GM12878 (cell line): ENCODE measurements around the gene OOSP3.

Experiments used
- BRCA1 ChIP-seq: IDR thresholded peaks from 2 replicates; pipeline ENCODE4 v1.6.1; 2011; ENCODE audit warnings: low read depth, low read length, improper control_type of control experiment
- CBX3 ChIP-seq: fragments of 200-600 bp; sonication (generic); IDR thresholded peaks from 2 replicates; pipeline ENCODE4 v1.6.1; 2016; ENCODE audit warnings: low read depth, borderline replicate concordance
- MTA3 ChIP-seq: IDR thresholded peaks from 2 replicates; pipeline ENCODE4 v1.6.1; 2012; ENCODE audit warnings: low read length, inconsistent platforms, borderline replicate concordance
- MXI1 ChIP-seq: fragments of 150-350 bp; IDR thresholded peaks from 2 replicates; pipeline ENCODE4 v1.6.1; 2011; ENCODE audit warnings: low read depth, mild to moderate bottlenecking, inconsistent platforms, low read length, improper control_type of control experiment
- POLR2A ChIP-seq: IDR thresholded peaks from 2 replicates; pipeline ENCODE4 v1.6.1; 2011; ENCODE audit warnings: low read depth, mild to moderate bottlenecking, low read length
- POLR2AphosphoS5 ChIP-seq: IDR thresholded peaks from 2 replicates; pipeline ENCODE4 v1.6.1; 2011; ENCODE audit warnings: mild to moderate bottlenecking, low read length, inconsistent platforms
- SPI1 ChIP-seq: IDR thresholded peaks from 2 replicates; pipeline ENCODE4 v1.6.1; 2011; ENCODE audit warnings: low read depth, mild to moderate bottlenecking, low read length, moderate library complexity, borderline replicate concordance; ENCODE audit not compliant: insufficient read depth
- TAF1 ChIP-seq: IDR thresholded peaks from 2 replicates; pipeline ENCODE4 v1.6.1; 2011; ENCODE audit warnings: mild to moderate bottlenecking, low read depth, low read length, borderline replicate concordance
- ZSCAN29 ChIP-seq: fragments of 450-650 bp; IDR thresholded peaks from 2 replicates; pipeline ENCODE4 v1.6.1; 2017; ENCODE audit warnings: mild to moderate bottlenecking, moderate library complexity
- TF ChIP-seq, protein P1 (sequence below): IDR thresholded peaks from 2 replicates; pipeline ENCODE4 v1.6.1; 2012; ENCODE audit warnings: low read depth, low read length, improper control_type of control experiment
- TF ChIP-seq, protein P2 (sequence below): IDR thresholded peaks from 2 replicates; pipeline ENCODE4 v1.6.1; 2011; ENCODE audit warnings: borderline replicate concordance, low read depth, mild to moderate bottlenecking, moderate library complexity, mixed read lengths, low read length; ENCODE audit not compliant: insufficient read depth; ENCODE audit errors: extremely low read length
- TF ChIP-seq, protein P3 (sequence below), 3 experiments: IDR thresholded peaks in 2 of 3; conservative IDR thresholded peaks in 1 of 3; 2 replicates each; pipeline ENCODE4 v1.5.1; 2011; ENCODE audit warnings: low read depth in 3 of 3, low read length in 3 of 3, mild to moderate bottlenecking in 3 of 3, control low read depth in 2 of 3, moderate library complexity in 2 of 3, inconsistent platforms in 1 of 3, mixed read lengths in 1 of 3; ENCODE audit not compliant: control insufficient read depth in 2 of 3, insufficient read depth in 1 of 3; ENCODE audit errors: extremely low read depth in 1 of 3

DNA sequence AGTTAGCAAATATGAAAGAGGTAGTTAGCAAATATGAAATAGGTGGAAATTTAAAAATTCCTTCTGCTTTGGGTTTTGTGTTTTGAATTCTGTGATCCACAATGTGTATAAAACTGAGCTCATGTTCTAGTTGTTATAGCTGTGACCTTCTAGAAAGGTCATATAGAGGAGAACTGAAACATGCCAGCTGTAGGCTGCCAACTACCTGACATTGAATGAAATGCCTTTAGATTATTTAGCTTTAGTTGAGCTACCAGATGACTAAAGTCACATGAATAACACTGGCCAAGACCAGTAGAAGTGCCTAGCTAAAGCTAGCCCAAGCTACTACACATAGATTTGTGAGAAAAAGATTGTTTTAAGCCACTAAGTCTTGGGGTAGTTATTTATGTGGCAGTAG is 6.5 kb upstream of the OOSP3 start:
- TF ChIP-seq ZSCAN29: no peak
- TF ChIP-seq, protein P1, sequence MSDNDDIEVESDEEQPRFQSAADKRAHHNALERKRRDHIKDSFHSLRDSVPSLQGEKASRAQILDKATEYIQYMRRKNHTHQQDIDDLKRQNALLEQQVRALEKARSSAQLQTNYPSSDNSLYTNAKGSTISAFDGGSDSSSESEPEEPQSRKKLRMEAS: no peak
- TF ChIP-seq TAF1: no peak
- TF ChIP-seq CBX3: no peak
- no peak for TF ChIP-seq POLR2A
- TF ChIP-seq, protein P2, sequence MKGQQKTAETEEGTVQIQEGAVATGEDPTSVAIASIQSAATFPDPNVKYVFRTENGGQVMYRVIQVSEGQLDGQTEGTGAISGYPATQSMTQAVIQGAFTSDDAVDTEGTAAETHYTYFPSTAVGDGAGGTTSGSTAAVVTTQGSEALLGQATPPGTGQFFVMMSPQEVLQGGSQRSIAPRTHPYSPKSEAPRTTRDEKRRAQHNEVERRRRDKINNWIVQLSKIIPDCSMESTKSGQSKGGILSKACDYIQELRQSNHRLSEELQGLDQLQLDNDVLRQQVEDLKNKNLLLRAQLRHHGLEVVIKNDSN: no peak
- TF ChIP-seq, protein P3, sequence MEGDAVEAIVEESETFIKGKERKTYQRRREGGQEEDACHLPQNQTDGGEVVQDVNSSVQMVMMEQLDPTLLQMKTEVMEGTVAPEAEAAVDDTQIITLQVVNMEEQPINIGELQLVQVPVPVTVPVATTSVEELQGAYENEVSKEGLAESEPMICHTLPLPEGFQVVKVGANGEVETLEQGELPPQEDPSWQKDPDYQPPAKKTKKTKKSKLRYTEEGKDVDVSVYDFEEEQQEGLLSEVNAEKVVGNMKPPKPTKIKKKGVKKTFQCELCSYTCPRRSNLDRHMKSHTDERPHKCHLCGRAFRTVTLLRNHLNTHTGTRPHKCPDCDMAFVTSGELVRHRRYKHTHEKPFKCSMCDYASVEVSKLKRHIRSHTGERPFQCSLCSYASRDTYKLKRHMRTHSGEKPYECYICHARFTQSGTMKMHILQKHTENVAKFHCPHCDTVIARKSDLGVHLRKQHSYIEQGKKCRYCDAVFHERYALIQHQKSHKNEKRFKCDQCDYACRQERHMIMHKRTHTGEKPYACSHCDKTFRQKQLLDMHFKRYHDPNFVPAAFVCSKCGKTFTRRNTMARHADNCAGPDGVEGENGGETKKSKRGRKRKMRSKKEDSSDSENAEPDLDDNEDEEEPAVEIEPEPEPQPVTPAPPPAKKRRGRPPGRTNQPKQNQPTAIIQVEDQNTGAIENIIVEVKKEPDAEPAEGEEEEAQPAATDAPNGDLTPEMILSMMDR (IDR thresholded peaks at IDR 0.05 in 2 of 3, conservative IDR thresholded peaks at IDR 0.05 in 1 of 3; ENCODE audit: control insufficient read depth in 2 of 3, extremely low read depth in 1 of 3, insufficient read depth in 1 of 3, low read depth in 3 of 3, low read length in 3 of 3): no peak
- TF ChIP-seq POLR2AphosphoS5: no peak
- no peak for TF ChIP-seq BRCA1
- TF ChIP-seq SPI1: no peak
- no peak for TF ChIP-seq MXI1
- TF ChIP-seq MTA3: no peak
